Subcutaneous abdominal adipose tissue (tissue), 5 donors: ENCODE measurements around the gene EPRS1.
A peak's percentile ranks its signal among the peaks of the same experiment; 100 is the strongest.
"Not testable (repeated sequence)": the region's sequence is repeated elsewhere in the genome, so short reads cannot be mapped to it uniquely, and the experiment has no call there.

Source experiments
- H3K27ac ChIP-seq: one replicate; pipeline ENCODE4 v1.7.0; 2013; ENCODE audit warnings: low read depth, mild to moderate bottlenecking, inconsistent platforms, low read length, moderate library complexity
- H3K27me3 ChIP-seq, 5 donors: one replicate each; pipeline ENCODE4 v1.7.0; 2013; ENCODE audit warnings: low read length in 5 of 5, inconsistent platforms in 1 of 5; ENCODE audit not compliant: control insufficient read depth in 5 of 5, insufficient read depth in 4 of 5
- H3K36me3 ChIP-seq, 5 donors: one replicate each; pipeline ENCODE4 v1.7.0; 2013; ENCODE audit warnings: low read length in 5 of 5; ENCODE audit not compliant: control insufficient read depth in 5 of 5, insufficient read depth in 5 of 5
- H3K4me1 ChIP-seq, 5 donors: one replicate each; pipeline ENCODE4 v1.7.0; 2013; ENCODE audit warnings: low read length in 5 of 5, mild to moderate bottlenecking in 3 of 5, moderate library complexity in 1 of 5; ENCODE audit not compliant: control insufficient read depth in 5 of 5, insufficient read depth in 5 of 5
- H3K4me3 ChIP-seq, 5 donors: one replicate each; pipeline ENCODE4 v1.7.0; 2013; ENCODE audit warnings: low read length in 5 of 5, low read depth in 1 of 5
- H3K9ac ChIP-seq, 5 donors: one replicate each; pipeline ENCODE4 v1.7.0; 2013; ENCODE audit warnings: low read length in 5 of 5, mild to moderate bottlenecking in 4 of 5, moderate library complexity in 3 of 5
- H3K9me3 ChIP-seq, 5 donors: one replicate each; pipeline ENCODE4 v1.7.0; 2013; ENCODE audit warnings: low read length in 5 of 5; ENCODE audit not compliant: control insufficient read depth in 5 of 5
- donor health status: healthy.
- donor health status: healthy.
- donor health status: healthy.
- donor health status: healthy.
- donor health status: healthy.

Gene EPRS1

GRCh38 chr1:220046052-220046930, at the start of gene EPRS1:
EPRS1 (minus strand) TSS chr1:220046505; CDS start chr1:220046388, 117 bp downstream.
- Histone ChIP-seq H3K27me3 (no peaks in the 10 kb centered on the region), H3K36me3 (no peaks in the 10 kb centered on the region), H3K9me3 (no peaks in the 10 kb centered on the region), H3K9ac (peak within 1 kb of the TSS; percentile 69 to 93 (median 88)), H3K4me3 (peak within 1 kb of the TSS; percentile 86 to 100 (median 99)), H3K27ac (peak within 1 kb of the TSS; percentile 75), H3K4me1 (peaks cover 0 to 21% (median 17%) of the 10 kb centered on the region in 5 donors)

GRCh38 chr1:220094016-220094911, 48.0 kb upstream of the EPRS1 start, which contains the start of gene IARS2:
IARS2 (plus strand) TSS chr1:220094132; CDS start chr1:220094217, 85 bp downstream.
- peaks cover 2 to 33% (median 27%) of the 10 kb centered on the region in 5 donors for H3K4me1 ChIP-seq
- peak within 1 kb of the TSS; percentile 86 for H3K27ac ChIP-seq
- peak within 1 kb of the TSS; percentile 84 to 96 (median 93) for H3K4me3 ChIP-seq
- H3K27me3 ChIP-seq: no peaks in the 10 kb centered on the region
- H3K9ac ChIP-seq: peak within 1 kb of the TSS; percentile 73 to 93 (median 89)
- no peaks in the 10 kb centered on the region for H3K9me3 ChIP-seq
- H3K36me3 ChIP-seq: peaks cover 3 to 12% (median 8%) of the 10 kb centered on the region in 5 donors

GRCh38 chr1:220093361-220094015, 47.2 kb upstream of the EPRS1 start:
- peaks cover 2 to 36% (median 31%) of the 10 kb centered on the region in 5 donors for H3K4me1 ChIP-seq
- no peaks in the 10 kb centered on the region for H3K9me3 ChIP-seq
- H3K9ac ChIP-seq: peak overlapping the region in 2 of 5 donors; percentile 11 to 37
- H3K27ac ChIP-seq: no peak overlapping the region
- H3K36me3 ChIP-seq: peaks cover 3 to 10% (median 5%) of the 10 kb centered on the region in 5 donors
- H3K27me3 ChIP-seq: no peaks in the 10 kb centered on the region
- peak overlapping the region in 4 of 5 donors; percentile 29 to 49 (median 38) for H3K4me3 ChIP-seq

- no peak overlapping the region for H3K4me3 ChIP-seq
- peaks cover 0 to 2% (median 0%) of the 10 kb centered on the region in 5 donors for H3K36me3 ChIP-seq
- H3K27me3 ChIP-seq: no peaks in the 10 kb centered on the region
- no peak overlapping the region for H3K9ac ChIP-seq
- no peaks in the 10 kb centered on the region for H3K9me3 ChIP-seq
- peaks cover 2 to 36% (median 31%) of the 10 kb centered on the region in 5 donors for H3K4me1 ChIP-seq
- H3K27ac ChIP-seq: no peak overlapping the region
Measured at GRCh38 chr1:220092694-220093093, 46.4 kb upstream of the EPRS1 start.

- H3K4me3 ChIP-seq: peak within 1 kb of the TSS; percentile 78 to 91 (median 81)
- peak within 1 kb of the TSS; percentile 8 for H3K27ac ChIP-seq
- peaks cover 0 to 25% (median 22%) of the 10 kb centered on the region in 5 donors for H3K4me1 ChIP-seq
- no peaks in the 10 kb centered on the region for H3K9me3 ChIP-seq
- peak within 1 kb of the TSS; percentile 32 to 84 (median 70) for H3K9ac ChIP-seq
- no peaks in the 10 kb centered on the region for H3K27me3 ChIP-seq
- H3K36me3 ChIP-seq: no peaks in the 10 kb centered on the region
Measured at GRCh38 chr1:220089650-220090556, 43.6 kb upstream of the EPRS1 start, which contains the start of gene BPNT1. BPNT1 (minus strand) TSS chr1:220089788; CDS start chr1:220079846, 9,942 bp downstream.

GRCh38 chr1:220086261-220086686, 40.0 kb upstream of the EPRS1 start:
- H3K36me3 ChIP-seq, H3K27me3 ChIP-seq, H3K9me3 ChIP-seq, H3K9ac ChIP-seq, H3K27ac ChIP-seq, H3K4me3 ChIP-seq: not testable (repeated sequence)
- H3K4me1 ChIP-seq: peaks cover 0 to 20% (median 12%) of the 10 kb centered on the region in 5 donors

GRCh38 chr1:220084460-220084859, 38.2 kb upstream of the EPRS1 start:
- no peak overlapping the region for H3K9ac ChIP-seq
- no peaks in the 10 kb centered on the region for H3K27me3 ChIP-seq
- H3K4me1 ChIP-seq: peaks cover 0 to 13% (median 7%) of the 10 kb centered on the region in 5 donors
- peak overlapping the region; percentile 62 for H3K27ac ChIP-seq
- H3K9me3 ChIP-seq: no peaks in the 10 kb centered on the region
- no peak overlapping the region for H3K4me3 ChIP-seq
- H3K36me3 ChIP-seq: no peaks in the 10 kb centered on the region

GRCh38 chr1:220077887-220078286, 31.6 kb upstream of the EPRS1 start:
- Histone ChIP-seq H3K9ac (no peak overlapping the region), H3K9me3 (no peaks in the 10 kb centered on the region), H3K27me3 (no peaks in the 10 kb centered on the region), H3K4me1 (no peaks in the 10 kb centered on the region), H3K36me3 (peaks cover 3 to 11% (median 7%) of the 10 kb centered on the region in 5 donors), H3K27ac (no peak overlapping the region), H3K4me3 (no peak overlapping the region)
